ENCODE data around the gene FFAR4.
A peak's percentile ranks its signal among the peaks of the same experiment; 100 is the strongest.
"Not testable (repeated sequence)": the region's sequence is repeated elsewhere in the genome, so short reads cannot be mapped to it uniquely, and the experiment has no call there.

The FFAR4 gene

DNA sequence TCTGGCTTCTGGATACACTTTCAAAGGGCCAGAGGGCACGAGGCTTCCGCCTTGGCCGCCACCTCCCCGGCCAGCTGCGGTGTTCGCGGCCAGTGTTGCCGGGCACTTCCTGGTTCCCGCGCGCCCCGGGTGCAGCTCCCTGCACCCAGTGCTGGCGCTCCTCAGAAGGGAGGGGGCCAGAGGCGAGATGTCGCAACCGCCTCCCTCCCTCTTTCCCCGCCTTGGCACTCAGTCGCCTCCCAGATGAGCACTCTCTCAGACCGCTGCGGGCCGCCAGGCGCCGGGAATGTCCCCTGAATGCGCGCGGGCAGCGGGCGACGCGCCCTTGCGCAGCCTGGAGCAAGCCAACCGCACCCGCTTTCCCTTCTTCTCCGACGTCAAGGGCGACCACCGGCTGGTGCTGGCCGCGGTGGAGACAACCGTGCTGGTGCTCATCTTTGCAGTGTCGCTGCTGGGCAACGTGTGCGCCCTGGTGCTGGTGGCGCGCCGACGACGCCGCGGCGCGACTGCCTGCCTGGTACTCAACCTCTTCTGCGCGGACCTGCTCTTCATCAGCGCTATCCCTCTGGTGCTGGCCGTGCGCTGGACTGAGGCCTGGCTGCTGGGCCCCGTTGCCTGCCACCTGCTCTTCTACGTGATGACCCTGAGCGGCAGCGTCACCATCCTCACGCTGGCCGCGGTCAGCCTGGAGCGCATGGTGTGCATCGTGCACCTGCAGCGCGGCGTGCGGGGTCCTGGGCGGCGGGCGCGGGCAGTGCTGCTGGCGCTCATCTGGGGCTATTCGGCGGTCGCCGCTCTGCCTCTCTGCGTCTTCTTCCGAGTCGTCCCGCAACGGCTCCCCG lies at the start of gene FFAR4:
TSS of gene FFAR4 (plus strand) at position 231 of the 842 bp plus-strand sequence. CDS start at position 287, 56 bp downstream.
- DNase-seq (ENCODE audit: low spot score) (no peak), FAIRE-seq (no peak)

DNA sequence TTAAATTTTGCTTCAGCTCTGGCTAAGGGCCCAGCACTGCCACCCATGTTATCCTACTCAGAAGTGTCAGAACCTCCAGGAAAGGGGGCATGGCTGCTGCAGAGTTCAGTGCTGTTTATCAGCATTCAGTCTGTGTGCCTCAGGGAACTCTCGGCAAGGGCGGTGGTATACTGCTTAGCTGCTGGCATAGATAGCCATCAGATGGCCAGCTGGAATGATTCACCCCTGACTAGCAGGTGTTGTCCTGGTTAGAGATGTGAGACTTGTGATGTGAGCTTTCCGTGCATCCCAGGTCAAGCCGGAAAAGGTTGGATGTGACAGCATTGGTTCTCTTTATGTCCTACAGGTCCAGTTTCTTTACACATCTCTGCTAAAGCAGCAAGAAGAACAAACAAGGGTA lies 47.9 kb upstream of the FFAR4 start:
- DNase-seq (ENCODE audit: low spot score) (no peak), FAIRE-seq (no peak)

DNA sequence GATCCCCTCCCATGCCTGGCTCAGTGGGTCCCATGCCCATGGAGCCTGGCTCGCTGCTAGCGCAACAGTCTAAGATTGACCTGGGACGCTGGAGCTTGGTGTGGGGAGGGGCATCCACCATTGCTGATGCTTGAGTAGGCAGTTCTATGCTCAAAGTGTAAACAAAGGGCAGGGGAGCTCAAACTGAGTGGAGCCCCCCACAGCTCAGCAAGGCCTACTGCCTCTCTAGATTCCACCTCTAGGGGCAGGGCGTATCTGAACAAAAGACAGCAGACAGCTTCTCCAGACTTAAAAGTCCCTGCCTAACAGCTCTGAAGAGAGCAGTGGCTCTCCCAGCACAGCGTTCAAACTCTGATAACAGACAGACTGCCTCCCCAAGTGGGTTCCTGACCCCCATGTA lies 31.2 kb upstream of the FFAR4 start:
- FAIRE-seq, result no peak
- DNase-seq (ENCODE audit: low spot score), result no peak

GRCh38 chr10:93540871-93541270 lies 25.6 kb upstream of the FFAR4 start:
- not testable (repeated sequence) for DNase-seq (ENCODE audit: low spot score); FAIRE-seq

DNA sequence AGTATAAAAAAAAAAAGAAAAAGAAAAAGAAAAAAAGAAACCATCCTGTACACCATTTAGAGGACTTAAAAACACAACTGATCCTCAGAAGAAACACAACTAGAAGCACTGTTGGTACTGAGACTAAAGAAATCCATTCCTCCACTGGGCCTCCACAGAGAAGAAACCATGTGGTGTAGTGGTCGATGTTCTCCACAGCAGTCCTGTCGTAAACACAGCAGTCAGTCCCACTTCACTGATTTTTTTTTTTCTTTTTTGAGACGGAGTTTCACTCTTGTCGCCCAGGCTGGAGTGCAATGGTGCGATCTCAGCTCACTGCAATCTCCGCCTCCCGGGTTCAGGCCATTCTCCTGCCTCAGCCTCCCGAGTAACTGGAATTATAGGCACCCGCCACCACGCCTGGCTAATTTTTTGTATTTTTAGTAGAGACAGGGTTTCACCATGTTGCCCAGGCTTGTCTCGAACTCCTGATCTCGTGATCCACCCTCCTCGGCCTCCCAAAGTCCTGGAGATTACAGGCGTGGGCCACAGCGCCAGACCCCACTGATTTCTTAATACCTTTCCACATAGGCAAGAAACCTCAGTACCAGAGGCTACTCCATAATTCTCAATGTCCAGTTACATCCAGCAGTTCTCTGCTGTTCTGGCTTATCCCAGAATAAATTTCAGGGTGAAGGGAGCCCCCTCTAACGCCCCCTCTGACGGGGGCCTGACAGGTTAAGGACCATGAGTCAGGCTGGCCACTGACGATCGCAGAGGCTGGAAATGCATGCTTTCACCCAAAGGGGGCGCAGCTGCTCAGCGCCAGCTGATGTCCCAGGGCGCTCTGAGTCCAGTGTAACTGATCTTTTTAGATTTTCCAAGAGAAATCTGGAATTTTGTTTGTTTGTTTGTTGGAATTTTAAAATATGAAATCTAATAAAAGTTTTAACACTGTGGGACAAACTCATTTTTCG lies 24.8 kb upstream of the FFAR4 start:
- FAIRE-seq, result no peak
- DNase-seq (ENCODE audit: low spot score), result no peak

DNA sequence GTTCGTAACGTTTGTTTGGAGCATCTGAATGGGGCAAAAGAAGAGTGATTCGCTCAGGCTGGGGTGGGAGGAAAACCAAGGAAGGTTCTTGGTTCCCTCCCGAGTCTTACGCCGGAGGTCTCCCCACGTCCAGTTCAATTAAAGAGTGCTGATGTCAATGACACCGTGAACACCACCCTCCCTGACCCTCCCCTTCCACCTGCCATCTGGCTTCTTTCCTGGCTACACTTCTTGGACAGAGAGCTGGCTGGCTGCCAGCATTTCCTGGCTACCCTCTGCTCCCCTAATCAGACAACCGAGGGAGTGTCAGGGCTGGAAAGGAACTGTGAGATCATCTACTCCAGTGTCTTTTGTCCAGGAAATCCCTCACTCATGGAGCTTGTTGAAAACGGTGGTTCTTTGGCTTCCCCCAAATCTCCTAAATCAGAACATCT lies 24.1 kb upstream of the FFAR4 start:
- DNase-seq (ENCODE audit: low spot score) (no peak), FAIRE-seq (no peak)

GRCh38 chr10:93546995-93547394 lies 19.5 kb upstream of the FFAR4 start:
- not testable (repeated sequence) for DNase-seq (ENCODE audit: low spot score); FAIRE-seq

- no peak for DNase-seq (ENCODE audit: low spot score)
- no peak for FAIRE-seq
These were observed 18.9 kb upstream of the FFAR4 start for GRCh38 chr10:93547522-93547921.

GRCh38 chr10:93548376-93549071 lies 17.9 kb upstream of the FFAR4 start:
- no peak for DNase-seq (ENCODE audit: low spot score)
- no peak for FAIRE-seq

GRCh38 chr10:93550606-93551005 lies 15.9 kb upstream of the FFAR4 start:
- no peak for FAIRE-seq
- DNase-seq (ENCODE audit: low spot score), result no peak

DNA sequence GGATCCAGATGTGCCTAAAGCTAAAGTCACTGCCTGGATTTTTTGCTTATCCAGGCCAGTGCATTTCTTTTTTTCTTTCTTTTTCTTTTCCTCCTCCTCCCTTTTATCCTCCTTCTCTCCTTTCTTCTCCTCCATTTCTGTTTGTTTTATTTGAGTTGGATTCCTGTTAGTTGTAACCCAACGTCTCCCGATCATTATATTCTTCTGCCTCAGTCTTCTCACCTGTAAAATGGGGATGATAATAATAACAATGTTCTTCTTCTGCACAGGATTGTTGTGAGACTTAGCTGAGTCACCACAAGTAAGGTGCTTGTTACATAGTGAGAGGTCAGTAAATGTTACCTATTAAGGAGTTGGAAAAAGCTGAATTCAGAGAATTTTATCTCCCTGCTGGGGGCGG lies 13.7 kb upstream of the FFAR4 start:
- DNase-seq (ENCODE audit: low spot score) (no peak), FAIRE-seq (no peak)

DNA sequence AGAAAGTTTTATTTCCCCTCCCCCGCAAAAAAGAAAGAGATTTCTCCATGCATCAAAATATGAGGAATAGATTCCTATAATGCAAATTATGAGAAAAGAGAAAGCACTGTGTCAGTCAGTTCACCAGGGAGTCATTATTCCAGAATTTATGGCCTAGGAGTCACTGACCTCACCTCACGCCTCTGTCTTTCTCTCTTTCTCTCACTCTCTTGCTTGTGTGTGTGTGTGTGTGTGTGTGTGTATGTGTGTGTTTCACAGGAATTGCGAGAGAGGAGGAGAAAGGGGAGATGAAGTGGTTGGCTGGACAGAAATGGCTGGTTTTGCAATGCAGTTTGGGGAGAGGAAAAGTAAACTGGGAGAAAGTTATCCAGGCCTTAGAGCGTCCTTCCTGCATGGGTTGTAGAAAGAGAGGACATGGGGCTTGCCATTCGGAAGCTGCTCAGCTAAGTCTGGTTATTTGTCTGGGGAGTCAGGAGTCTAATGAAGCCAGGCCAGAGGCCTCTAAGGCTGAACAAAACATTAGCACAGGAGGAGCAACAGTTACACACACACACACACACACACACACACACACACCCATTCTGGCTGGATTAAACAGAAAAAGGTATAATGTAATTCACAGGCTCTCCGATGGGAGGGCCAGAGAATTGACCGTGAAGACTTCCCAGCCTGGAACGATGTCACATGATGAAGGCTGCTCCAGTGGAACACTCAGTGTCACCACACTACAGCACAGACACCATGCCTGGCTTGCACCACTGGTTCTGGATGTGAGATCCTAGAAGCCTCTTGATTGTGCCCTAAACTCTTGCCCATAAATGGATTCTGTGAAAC lies 12.8 kb upstream of the FFAR4 start:
- no peak for FAIRE-seq
- no peak for DNase-seq (ENCODE audit: low spot score)

- FAIRE-seq, result no peak
- no peak for DNase-seq (ENCODE audit: low spot score)
These were observed 12.2 kb upstream of the FFAR4 start for GRCh38 chr10:93554316-93554663.

- FAIRE-seq (no peak), DNase-seq (ENCODE audit: low spot score) (peak; percentile 34)
These were observed 11.6 kb upstream of the FFAR4 start for GRCh38 chr10:93554760-93555432.

DNA sequence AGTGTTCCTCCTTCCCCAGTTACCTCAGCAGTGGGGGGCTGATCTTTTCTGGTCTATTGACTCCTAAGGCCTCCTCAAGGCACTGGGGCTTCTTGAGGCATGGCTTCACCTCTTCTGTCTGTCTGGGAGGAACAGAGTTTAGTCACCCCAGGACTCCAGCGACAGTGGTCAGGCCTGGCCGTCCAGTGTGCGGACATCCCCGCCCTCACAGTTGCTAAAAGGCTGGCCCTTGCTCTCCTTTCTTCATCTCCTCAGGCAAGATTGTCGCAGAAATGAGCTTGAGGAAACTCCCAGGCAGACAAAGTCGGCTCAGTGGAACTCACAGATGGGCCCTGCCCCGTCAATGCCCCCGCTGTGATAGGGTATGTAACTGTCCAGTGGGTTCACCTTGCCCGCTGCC lies 7.0 kb upstream of the FFAR4 start:
- DNase-seq (ENCODE audit: low spot score) (no peak), FAIRE-seq (no peak)

DNA sequence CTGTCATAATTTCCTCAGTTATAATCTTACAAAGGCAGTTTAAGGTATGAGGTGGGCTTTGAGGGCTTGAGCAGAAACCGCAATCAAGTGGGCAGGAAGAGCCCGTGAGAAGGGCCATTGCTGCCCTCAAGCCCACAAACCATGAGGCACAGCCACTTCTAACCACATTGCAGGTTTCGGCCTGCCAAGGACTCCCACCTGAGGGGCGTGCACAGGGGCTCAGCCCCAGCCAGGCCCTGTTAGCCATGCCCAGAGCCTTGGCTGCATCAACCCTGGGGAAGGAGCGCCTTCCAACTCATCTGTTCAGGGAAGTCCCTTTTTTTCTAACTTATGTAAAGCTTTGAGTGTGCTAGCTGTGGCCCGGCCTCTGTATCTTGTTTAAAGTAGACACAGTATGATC lies 5.9 kb upstream of the FFAR4 start:
- no peak for DNase-seq (ENCODE audit: low spot score)
- no peak for FAIRE-seq

- FAIRE-seq, result no peak
These were observed 1.0 kb upstream of the FFAR4 start for GRCh38 chr10:93565446-93565845.

DNA sequence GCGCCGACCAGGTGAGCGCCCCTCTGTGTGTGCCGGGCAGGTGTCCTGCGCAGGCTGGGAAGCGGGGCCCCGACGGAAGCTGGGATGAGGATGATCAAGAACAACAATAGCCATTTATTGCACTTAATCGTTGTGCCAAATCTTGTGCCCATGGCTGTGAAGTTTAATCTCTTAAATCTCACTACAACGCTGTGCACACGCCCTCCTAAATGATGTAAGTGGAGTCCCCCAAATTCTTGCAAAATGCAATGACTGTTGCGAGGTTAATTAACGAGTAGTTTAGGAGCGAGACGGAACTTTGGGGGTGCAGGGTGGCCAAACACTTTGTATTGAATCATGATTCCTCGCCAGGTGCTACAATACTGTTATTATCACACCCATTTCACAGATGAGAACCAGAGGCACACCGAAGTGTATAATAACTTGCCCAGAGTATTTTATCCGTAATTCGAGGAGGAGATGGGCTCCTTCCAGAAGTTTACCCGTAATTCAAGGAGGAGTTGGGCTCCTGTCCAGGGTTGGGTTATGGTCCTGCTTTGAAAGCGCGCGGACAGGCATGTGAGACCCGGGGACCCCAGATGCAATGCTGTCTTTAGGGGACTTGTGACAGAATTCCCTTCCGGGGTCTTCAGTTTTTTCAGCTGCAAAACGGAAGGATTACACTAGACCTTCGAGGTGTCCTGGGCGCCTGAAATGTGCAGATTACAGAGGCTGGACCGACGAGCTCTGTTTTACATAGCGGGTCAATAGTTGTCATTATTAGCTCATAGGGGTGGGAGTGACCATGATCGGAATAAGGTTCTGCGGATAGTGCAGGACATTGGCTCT lies 1.0 kb downstream of the FFAR4 start:
- DNase-seq (ENCODE audit: low spot score) (no peak), FAIRE-seq (no peak)

More at GRCh38 chr10:93565446-93565845, 1.0 kb upstream of the FFAR4 start:
- no peak for DNase-seq (ENCODE audit: low spot score)

GRCh38 chr10:93568105-93568390 lies 1.6 kb downstream of the FFAR4 start:
- DNase-seq (ENCODE audit: low spot score) (no peak), FAIRE-seq (no peak)

DNA sequence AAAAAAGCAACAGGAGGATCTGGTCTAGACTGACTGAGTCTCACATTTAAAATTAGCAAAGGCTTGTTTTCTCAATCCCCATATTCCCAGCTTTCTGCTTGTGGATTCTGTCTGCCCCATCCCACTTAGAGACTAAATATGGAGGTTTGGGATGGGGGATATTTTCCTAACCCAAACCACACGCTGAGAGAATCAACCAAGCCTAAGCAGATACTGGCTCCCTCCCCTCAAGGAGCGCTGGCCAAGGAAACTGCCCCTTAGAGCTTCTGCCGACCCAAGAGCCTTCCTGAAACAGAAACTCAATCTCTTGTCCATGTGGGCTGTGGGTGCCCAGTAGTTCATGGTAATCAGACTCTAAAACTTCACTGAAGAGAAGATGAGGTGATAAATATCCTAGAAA lies 3.9 kb downstream of the FFAR4 start:
- DNase-seq (ENCODE audit: low spot score) (no peak), FAIRE-seq (no peak)

Measured in RCC 7860 (cell line).